H1 (cell line): Measurements from ENCODE around the gene STAG2. TPM values are rescaled to one million over a fixed set of nuclear protein-coding genes. Genes with fewer than 3 reads are reported as not detected.

Source experiments
- CTCF ChIA-PET: fragments of 300-600 bp; sonication (Branson Sonifier 250); formaldehyde crosslinking; loops from one replicate; lab custom pipeline; 2021; ENCODE audit not compliant: partially characterized antibody; lab: Charles Lee
- POLR2A ChIA-PET: fragments of 300-600 bp; sonication (Branson Sonifier 250); formaldehyde crosslinking; loops from one replicate; lab custom pipeline; 2021; ENCODE audit warnings: inconsistent platforms; ENCODE audit not compliant: partially characterized antibody; lab: Charles Lee
- DNase-seq, 2 experiments: peaks; one replicate each; pipeline versions ENCODE4 v3.0.0 to v3.0.0-alpha.2; 2010 to 2022; ENCODE audit warnings: low spot score in 2 of 2, low read depth in 1 of 2, mixed read lengths in 1 of 2
- FAIRE-seq: peaks from 2 replicates; lab custom pipeline; 2011; peaks lifted over from hg19 to GRCh38; lab: Jason Lieb, UNC
- H2AFZ ChIP-seq: 2 replicates; pipeline ENCODE4 v1.8.1; 2012; ENCODE audit warnings: low read length, inconsistent platforms
- H2AK5ac ChIP-seq: 2 replicates; pipeline ENCODE4 v1.6.1; 2013; ENCODE audit warnings: low read depth, low read length
- H2BK120ac ChIP-seq: replicated peaks from 2 replicates; pipeline ENCODE3; 2013; ENCODE audit warnings: low read depth, low read length, inconsistent platforms
- H2BK12ac ChIP-seq: 2 replicates; pipeline ENCODE4 v1.6.1; 2013; ENCODE audit warnings: low read depth, low read length
- H2BK15ac ChIP-seq: 2 replicates; pipeline ENCODE4 v1.6.1; 2013; ENCODE audit warnings: low read length
- H2BK20ac ChIP-seq: 2 replicates; pipeline ENCODE4 v1.6.1; 2013; ENCODE audit warnings: low read length
- H2BK5ac ChIP-seq: 2 replicates; pipeline ENCODE4 v1.6.1; 2013; ENCODE audit warnings: low read depth, low read length
- H3K14ac ChIP-seq: 2 replicates; pipeline ENCODE4 v1.6.1; 2013; ENCODE audit warnings: inconsistent platforms; ENCODE audit not compliant: insufficient read length
- H3K18ac ChIP-seq: 2 replicates; pipeline ENCODE4 v1.6.1; 2013; ENCODE audit warnings: low read length; ENCODE audit errors: extremely low read depth
- H3K23ac ChIP-seq: 2 replicates; pipeline ENCODE4 v1.6.1; 2013; ENCODE audit warnings: inconsistent platforms; ENCODE audit not compliant: insufficient read length
- H3K23me2 ChIP-seq: 2 replicates; pipeline ENCODE4 v1.6.1; 2013; ENCODE audit warnings: low read depth, low read length
- H3K27ac ChIP-seq: 2 replicates; pipeline ENCODE4 v1.6.1; 2011; ENCODE audit warnings: low read depth, low read length, inconsistent platforms
- H3K27me3 ChIP-seq, 4 experiments: replicated peaks in 1 of 4; 1 replicate in 1 of 4; 2 replicates in 3 of 4; pipeline versions ENCODE4 v1.6.1 to v1.8.1; 2011 to 2013; ENCODE audit warnings: low read length in 3 of 4, mild to moderate bottlenecking in 3 of 4, inconsistent platforms in 2 of 4, mixed read lengths in 2 of 4, moderate library complexity in 1 of 4; ENCODE audit not compliant: control insufficient read depth in 3 of 4, insufficient read depth in 3 of 4; ENCODE audit errors: extremely low read depth in 1 of 4
- H3K36me3 ChIP-seq, 4 experiments: 2 replicates each; pipeline versions ENCODE4 v1.6.1 to v1.8.1; 2011 to 2013; ENCODE audit warnings: mild to moderate bottlenecking in 4 of 4, low read length in 3 of 4, moderate library complexity in 2 of 4, control low read depth in 1 of 4, inconsistent platforms in 1 of 4; ENCODE audit not compliant: insufficient read depth in 4 of 4, control insufficient read depth in 2 of 4
- H3K4ac ChIP-seq: replicated peaks from 2 replicates; pipeline ENCODE3; 2013; ENCODE audit warnings: low read length, low read depth, mixed read lengths, inconsistent platforms; ENCODE audit not compliant: insufficient read length
- H3K4me1 ChIP-seq, 4 experiments: replicated peaks in 1 of 4; 1 replicate in 1 of 4; 2 replicates in 3 of 4; pipeline versions ENCODE4 v1.6.1 to v1.8.1; 2011 to 2013; ENCODE audit warnings: low read length in 3 of 4, inconsistent platforms in 2 of 4, mixed read lengths in 1 of 4; ENCODE audit not compliant: insufficient read depth in 4 of 4, control insufficient read depth in 3 of 4
- H3K4me2 ChIP-seq, 2 experiments: 2 replicates each; pipeline versions ENCODE4 v1.6.1 to v1.8.1; 2011 to 2013; ENCODE audit warnings: low read depth in 2 of 2, low read length in 2 of 2, control low read depth in 1 of 2, inconsistent platforms in 1 of 2, mild to moderate bottlenecking in 1 of 2; ENCODE audit not compliant: insufficient read depth in 1 of 2
- H3K4me3 ChIP-seq, 4 experiments: fragments of 200-600, 300-600 bp in 1 of 4; sonication (generic), shearing (Covaris generic), sonication (Bioruptor Twin) in 1 of 4; 2 replicates each; pipeline versions ENCODE4 v1.5.1 to v1.8.1; 2011 to 2016; ENCODE audit warnings: low read length in 4 of 4, low read depth in 3 of 4, control low read depth in 2 of 4, inconsistent platforms in 2 of 4, mild to moderate bottlenecking in 2 of 4, mixed read lengths in 1 of 4, moderate library complexity in 1 of 4; ENCODE audit not compliant: insufficient read depth in 2 of 4; ENCODE audit errors: extremely low read depth in 1 of 4
- H3K56ac ChIP-seq: replicated peaks from 2 replicates; pipeline ENCODE3; 2013; ENCODE audit warnings: low read depth, mild to moderate bottlenecking, mixed read lengths, low read length, inconsistent platforms; ENCODE audit not compliant: insufficient read length
- H3K79me1 ChIP-seq: 2 replicates; pipeline ENCODE4 v1.6.1; 2013; ENCODE audit warnings: low read depth, low read length, control low read depth
- H3K79me2 ChIP-seq, 2 experiments: 2 replicates each; pipeline versions ENCODE4 v1.6.1 to v1.8.1; 2012 to 2013; ENCODE audit warnings: low read length in 2 of 2, mild to moderate bottlenecking in 2 of 2, inconsistent platforms in 1 of 2; ENCODE audit not compliant: insufficient read depth in 2 of 2, control insufficient read depth in 1 of 2
- H3K9ac ChIP-seq, 4 experiments: replicated peaks in 1 of 4; 1 replicate in 1 of 4; 2 replicates in 3 of 4; pipeline versions ENCODE4 v1.6.1 to v1.8.1; 2011 to 2013; ENCODE audit warnings: low read depth in 3 of 4, low read length in 3 of 4, control low read depth in 2 of 4, mild to moderate bottlenecking in 2 of 4, moderate library complexity in 2 of 4, inconsistent platforms in 1 of 4; ENCODE audit errors: extremely low read depth in 1 of 4
- H3K9me3 ChIP-seq, 2 experiments: 2 replicates each; pipeline versions ENCODE4 v1.6.1 to v1.8.1; 2012 to 2013; ENCODE audit warnings: mild to moderate bottlenecking in 2 of 2, moderate library complexity in 2 of 2, control low read depth in 1 of 2, inconsistent platforms in 1 of 2, low read depth in 1 of 2, low read length in 1 of 2, mixed read lengths in 1 of 2; ENCODE audit not compliant: insufficient read depth in 2 of 2
- H4K20me1 ChIP-seq, 2 experiments: replicated peaks in 1 of 2; 2 replicates each; pipeline versions ENCODE3 to v1.8.1; 2011 to 2013; ENCODE audit warnings: inconsistent platforms in 2 of 2, low read length in 2 of 2, mild to moderate bottlenecking in 1 of 2; ENCODE audit not compliant: insufficient read depth in 2 of 2, control insufficient read depth in 1 of 2
- H4K5ac ChIP-seq: 2 replicates; pipeline ENCODE4 v1.6.1; 2013; ENCODE audit warnings: low read length, low read depth, mixed read lengths, inconsistent platforms; ENCODE audit not compliant: insufficient read length
- H4K8ac ChIP-seq: 2 replicates; pipeline ENCODE4 v1.8.0; 2013; ENCODE audit warnings: mild to moderate bottlenecking, moderate library complexity, low read length, inconsistent platforms; ENCODE audit not compliant: insufficient read depth; ENCODE audit errors: extremely low read depth
- H4K91ac ChIP-seq: replicated peaks from 2 replicates; pipeline ENCODE3; 2013; ENCODE audit warnings: low read length, mixed read lengths, inconsistent platforms; ENCODE audit not compliant: insufficient read length
- BACH1 ChIP-seq: IDR thresholded peaks from 2 replicates; pipeline ENCODE4 v1.6.1; 2012; ENCODE audit warnings: low read length, improper control_type of control experiment
- BCL11A ChIP-seq, 2 experiments: IDR thresholded peaks; one replicate each; pipeline ENCODE4 v1.6.1; 2011; ENCODE audit warnings: low read depth in 2 of 2, low read length in 2 of 2, mild to moderate bottlenecking in 2 of 2
- E2F6 ChIP-seq: IDR thresholded peaks from 2 replicates; pipeline ENCODE4 v1.6.1; 2012; ENCODE audit warnings: inconsistent platforms
- EP300 ChIP-seq, 2 experiments: IDR thresholded peaks; 1 replicate in 1 of 2; 2 replicates in 1 of 2; pipeline ENCODE4 v1.6.1; 2011 to 2012; ENCODE audit warnings: low read depth in 2 of 2, low read length in 2 of 2, mild to moderate bottlenecking in 2 of 2, borderline replicate concordance in 1 of 2, inconsistent platforms in 1 of 2, moderate library complexity in 1 of 2
- GABPA ChIP-seq: IDR thresholded peaks from 2 replicates; pipeline ENCODE4 v1.6.1; 2011; ENCODE audit warnings: mild to moderate bottlenecking, low read length, moderate library complexity, borderline replicate concordance; ENCODE audit not compliant: insufficient read depth
- KDM1A ChIP-seq: fragments of 200-600, 300-600 bp; sonication (generic); IDR thresholded peaks from 2 replicates; pipeline ENCODE4 v1.7.1; 2016; ENCODE audit warnings: mild to moderate bottlenecking, low read length, borderline replicate concordance
- KDM4A ChIP-seq: IDR thresholded peaks from one replicate; pipeline ENCODE4 v1.7.1; 2012; ENCODE audit warnings: low read depth, mild to moderate bottlenecking, moderate library complexity, low read length, inconsistent platforms; ENCODE audit not compliant: severe bottlenecking
- KDM5A ChIP-seq: fragments of 200-600 bp; IDR thresholded peaks from 2 replicates; pipeline ENCODE4 v1.7.1; 2012; ENCODE audit warnings: mild to moderate bottlenecking, low read length, inconsistent platforms, mixed read lengths
- MAFK ChIP-seq: IDR thresholded peaks from 2 replicates; pipeline ENCODE4 v1.6.1; 2012; ENCODE audit warnings: low read depth, mild to moderate bottlenecking, improper control_type of control experiment, low read length
- MAX ChIP-seq: IDR thresholded peaks from 2 replicates; pipeline ENCODE4 v1.6.1; 2012; ENCODE audit warnings: inconsistent platforms
- PHF8 ChIP-seq: fragments of 200-600 bp; sonication (generic); conservative IDR thresholded peaks from 2 replicates; pipeline ENCODE4 v1.7.1; 2012; ENCODE audit warnings: low read depth, mild to moderate bottlenecking, inconsistent platforms, low read length, moderate library complexity
- POLR2AphosphoS5 ChIP-seq: IDR thresholded peaks from 2 replicates; pipeline ENCODE4 v1.6.1; 2011; ENCODE audit warnings: low read depth, low read length
- SP1 ChIP-seq: IDR thresholded peaks from 2 replicates; pipeline ENCODE4 v1.6.1; 2011; ENCODE audit warnings: low read depth, low read length
- WGBS, 2 experiments: shearing (Covaris generic) in 1 of 2; methylation state at CpG; one replicate each; pipeline versions ENCODE4 v1.1.6 to v1.1.7; 2013 to 2015; ENCODE audit warnings: low lambda C conversion rate in 2 of 2, mixed read lengths in 2 of 2, inconsistent platforms in 1 of 2, low coverage in 1 of 2, missing lambda C conversion rate in 1 of 2; ENCODE audit not compliant: insufficient replicate concordance in 2 of 2, insufficient coverage in 1 of 2, insufficient read length in 1 of 2; ENCODE audit errors: extremely low coverage in 1 of 2, missing lambda C conversion rate in 1 of 2; 5-methylcytosine and 5-hydroxymethylcytosine counted together
- polyA plus RNA-seq, 7 experiments: library from polyadenylated mRNA; depleted of rRNA in 3 of 7; stranded (reverse) in 5 of 7; unstranded in 2 of 7; fragments of >200 nt in 5 of 7; fragments of 200-250 nt in 2 of 7; gene quantifications; 1 replicate in 5 of 7; 2 replicates in 1 of 7; 4 replicates in 1 of 7; pipeline versions ENCODE4 v1.2.1 to v1.2.3, GENCODE V29; 2011 to 2013; ENCODE audit warnings: missing spikeins in 2 of 7, mixed read lengths in 2 of 7
- total RNA-seq: library from RNA; stranded (reverse); fragmentation: NEBNext Ultra II Directional; extraction: Animal tissue kit (Norgen Biotek cat#: 25700); gene quantifications from 2 replicates; pipeline ENCODE4 v1.2.1, GENCODE V29; 2021

STAG2 gene
- total and polyA plus RNA-seq, 2 of the 8 experiments (the other 6 are each of a cell fraction or from before 2014, with no cell fraction given): 20.3 to 94.9 TPM

- H4K20me1 ChIP-seq: no peaks in the 10 kb centered on the region
- H3K27me3 ChIP-seq: no peaks in the 10 kb centered on the region
- no peak overlapping the region for H3K4ac ChIP-seq
- no peak overlapping the region for H3K56ac ChIP-seq
- no peaks in the 10 kb centered on the region for H3K9me3 ChIP-seq
- H3K79me2 ChIP-seq: no peaks in the 10 kb centered on the region
- ChIA-PET CTCF (no interaction called here), POLR2A (no interaction called here)
- no peak overlapping the region for H2AFZ ChIP-seq
- FAIRE-seq (no peak), DNase-seq (no peak)
- H2BK5ac ChIP-seq: no peak overlapping the region
- no peaks in the 10 kb centered on the region for H3K23me2 ChIP-seq
- H3K14ac ChIP-seq: no peak overlapping the region
- WGBS, 2 experiments: 84% methylated on average over 4 of the region's 4 CpGs; no CpG with 5 or more reads in 1 of the 2 experiments
- no peak overlapping the region for H3K27ac ChIP-seq
- H3K79me1 ChIP-seq: no peaks in the 10 kb centered on the region
- no peak overlapping the region for H2AK5ac ChIP-seq
- H3K9ac ChIP-seq: no peak overlapping the region
- no peak overlapping the region for H3K4me2 ChIP-seq
- H2BK12ac ChIP-seq: no peak overlapping the region
- H3K23ac ChIP-seq: no peak overlapping the region
- no peak overlapping the region for H2BK20ac ChIP-seq
- no peak overlapping the region for H4K8ac ChIP-seq
- H4K5ac ChIP-seq: no peak overlapping the region
- H3K4me1 ChIP-seq: no peaks in the 10 kb centered on the region
- no peak overlapping the region for H2BK120ac ChIP-seq
- no peak overlapping the region for H2BK15ac ChIP-seq
- no peaks in the 10 kb centered on the region for H3K36me3 ChIP-seq
- H3K4me3 ChIP-seq: no peak overlapping the region
- H4K91ac ChIP-seq: no peak overlapping the region
- no peak overlapping the region for H3K18ac ChIP-seq
- TF ChIP-seq SP1: no peak
- TF ChIP-seq KDM5A: no peak
- no peak for TF ChIP-seq KDM4A
- TF ChIP-seq E2F6: no peak
- TF ChIP-seq PHF8: no peak
- no peak for TF ChIP-seq MAX
- no peak for TF ChIP-seq POLR2AphosphoS5
- TF ChIP-seq KDM1A: no peak
- no peak for TF ChIP-seq EP300 (IDR thresholded peaks at IDR 0.05; ENCODE audit: borderline replicate concordance in 1 of 2, low read depth in 2 of 2, low read length in 2 of 2)
- no peak for TF ChIP-seq GABPA
- TF ChIP-seq BCL11A (IDR thresholded peaks at IDR 0.05; ENCODE audit: low read depth in 2 of 2, low read length in 2 of 2): no peak
- no peak for TF ChIP-seq BACH1
- TF ChIP-seq MAFK: no peak
Observed at GRCh38 chrX:123918106-123918721, 43.3 kb upstream of the STAG2 start.
